Caco-2 (cell line): ENCODE measurements around the gene CHPF2. TPM values are rescaled to one million over a fixed set of nuclear protein-coding genes. Genes with fewer than 3 reads are reported as not detected.

Source experiments
- BruUV-seq: library from RNA; stranded (reverse); fragments of 400-500 nt; replicated peaks from 2 replicates; lab custom pipeline; 2021; lab: Mats Ljungman, UMichigan
- CTCF ChIA-PET: fragments of 300-600 bp; sonication (Branson Sonifier 250); formaldehyde crosslinking; loops from one replicate; lab custom pipeline; 2022; ENCODE audit warnings: antibody characterized with exemption; lab: Charles Lee
- POLR2A ChIA-PET: fragments of 300-600 bp; sonication (Branson Sonifier 250); formaldehyde crosslinking; loops from one replicate; lab custom pipeline; 2022; ENCODE audit warnings: antibody characterized with exemption; lab: Charles Lee
- DNase-seq, 2 experiments: peaks; one replicate each; pipeline versions ENCODE4 v3.0.0 to v3.0.0-alpha.2; 2020 to 2022
- H3K27me3 ChIP-seq: replicated peaks from 2 replicates; pipeline ENCODE4 v1.6.0; 2011; ENCODE audit warnings: low read length; ENCODE audit not compliant: control insufficient read depth, insufficient read depth
- H3K36me3 ChIP-seq: 2 replicates; pipeline ENCODE4 v1.5.1; 2011; ENCODE audit warnings: low read length; ENCODE audit not compliant: control insufficient read depth, insufficient read depth
- H3K4me1 ChIP-seq: fragments of 250-450 bp; sonication (Bioruptor Pico); 2 replicates; pipeline ENCODE4 v1.5.1; 2020; ENCODE audit warnings: mild to moderate bottlenecking
- H3K4me3 ChIP-seq: 2 replicates; pipeline ENCODE4 v1.5.1; 2011; ENCODE audit warnings: low read depth, mild to moderate bottlenecking, control low read depth, low read length
- H3K9me3 ChIP-seq: fragments of 250-450 bp; sonication (Bioruptor Pico); 2 replicates; pipeline ENCODE4 v1.5.1; 2020; ENCODE audit warnings: mild to moderate bottlenecking, moderate library complexity
- H3K27ac Mint-ChIP-seq: one replicate; pipeline ENCODE4 v1.8.0; 2022; ENCODE audit warnings: mixed read lengths; ENCODE audit not compliant: unreplicated experiment
- H3K27me3 Mint-ChIP-seq: one replicate; pipeline ENCODE4 v1.8.0; 2022; ENCODE audit warnings: mixed read lengths; ENCODE audit not compliant: insufficient read depth, unreplicated experiment
- H3K36me3 Mint-ChIP-seq: one replicate; pipeline ENCODE4 v1.8.0; 2022; ENCODE audit warnings: mild to moderate bottlenecking, mixed read lengths; ENCODE audit not compliant: insufficient read depth, unreplicated experiment
- H3K4me1 Mint-ChIP-seq: one replicate; pipeline ENCODE4 v1.8.0; 2022; ENCODE audit warnings: low read depth, mixed read lengths; ENCODE audit not compliant: unreplicated experiment
- H3K4me3 Mint-ChIP-seq: one replicate; pipeline ENCODE4 v1.8.0; 2022; ENCODE audit warnings: mild to moderate bottlenecking, moderate library complexity, mixed read lengths; ENCODE audit not compliant: unreplicated experiment
- H3K9me3 Mint-ChIP-seq: one replicate; pipeline ENCODE4 v1.8.0; 2022; ENCODE audit warnings: mixed read lengths; ENCODE audit not compliant: unreplicated experiment
- intact Hi-C: fragments of 100-400 bp; cut with micrococcal nuclease; formaldehyde crosslinking; loops from one replicate; pipeline ENCODE4 v1.10.0; 2022; ENCODE audit not compliant: unreplicated experiment
- total RNA-seq: library from RNA; stranded (reverse); gene quantifications from 2 replicates; pipeline ENCODE4 v1.2.3, GENCODE V29; 2022
- TF ChIP-seq, protein P1 (sequence below), 2 experiments: fragments of 200-600 bp in 1 of 2; IDR thresholded peaks; 1 replicate in 1 of 2; 2 replicates in 1 of 2; pipeline versions ENCODE4 v1.5.1 to v1.8.0; 2011 to 2022; ENCODE audit warnings: antibody characterized with exemption in 1 of 2, control low read depth in 1 of 2, inconsistent platforms in 1 of 2, low read depth in 1 of 2, low read length in 1 of 2, mild to moderate bottlenecking in 1 of 2, moderate library complexity in 1 of 2; ENCODE audit not compliant: insufficient read depth in 1 of 2, severe bottlenecking in 1 of 2, unreplicated experiment in 1 of 2

Gene CHPF2
- total RNA-seq, 1 experiment from 2014 or later, result 34.0 TPM

DNA sequence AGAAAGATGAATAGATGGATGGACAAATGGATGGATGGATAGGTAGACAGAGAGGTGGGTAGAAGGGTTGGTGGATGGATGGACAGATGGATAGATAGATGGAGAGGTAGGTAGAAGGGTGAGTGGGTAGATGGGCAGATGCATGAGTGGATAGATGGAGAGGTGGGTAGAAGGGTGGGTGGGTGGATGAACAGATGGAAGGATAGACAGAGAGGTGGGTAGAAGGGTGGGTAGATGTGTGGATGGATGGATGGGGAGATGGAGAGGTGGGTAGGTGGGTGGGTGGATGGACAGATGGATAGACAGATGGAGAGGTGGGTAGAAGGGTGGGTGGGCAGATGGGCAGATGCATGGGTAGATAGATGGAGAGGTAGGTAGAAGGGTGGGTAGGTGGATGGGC is 34.4 kb upstream of the CHPF2 start:
- no peak overlapping the region for H3K4me3 ChIP-seq
- ChIA-PET POLR2A (no interaction called here), CTCF (no interaction called here)
- H3K9me3 ChIP-seq, result no peaks in the 10 kb centered on the region
- BruUV-seq, result no TSS peak
- 0 out of 2 replicates have a peak, but pooled peaks cover 3% of the 10 kb centered on the region for H3K27me3 ChIP-seq
- TF ChIP-seq, protein P1, sequence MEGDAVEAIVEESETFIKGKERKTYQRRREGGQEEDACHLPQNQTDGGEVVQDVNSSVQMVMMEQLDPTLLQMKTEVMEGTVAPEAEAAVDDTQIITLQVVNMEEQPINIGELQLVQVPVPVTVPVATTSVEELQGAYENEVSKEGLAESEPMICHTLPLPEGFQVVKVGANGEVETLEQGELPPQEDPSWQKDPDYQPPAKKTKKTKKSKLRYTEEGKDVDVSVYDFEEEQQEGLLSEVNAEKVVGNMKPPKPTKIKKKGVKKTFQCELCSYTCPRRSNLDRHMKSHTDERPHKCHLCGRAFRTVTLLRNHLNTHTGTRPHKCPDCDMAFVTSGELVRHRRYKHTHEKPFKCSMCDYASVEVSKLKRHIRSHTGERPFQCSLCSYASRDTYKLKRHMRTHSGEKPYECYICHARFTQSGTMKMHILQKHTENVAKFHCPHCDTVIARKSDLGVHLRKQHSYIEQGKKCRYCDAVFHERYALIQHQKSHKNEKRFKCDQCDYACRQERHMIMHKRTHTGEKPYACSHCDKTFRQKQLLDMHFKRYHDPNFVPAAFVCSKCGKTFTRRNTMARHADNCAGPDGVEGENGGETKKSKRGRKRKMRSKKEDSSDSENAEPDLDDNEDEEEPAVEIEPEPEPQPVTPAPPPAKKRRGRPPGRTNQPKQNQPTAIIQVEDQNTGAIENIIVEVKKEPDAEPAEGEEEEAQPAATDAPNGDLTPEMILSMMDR (IDR thresholded peaks at IDR 0.05; ENCODE audit: insufficient read depth in 1 of 2, low read depth in 1 of 2, low read length in 1 of 2, severe bottlenecking in 1 of 2, unreplicated experiment in 1 of 2), result no peak
- peaks cover 11% of the 10 kb centered on the region for H3K27me3 Mint-ChIP-seq
- H3K36me3 ChIP-seq, result no peaks in the 10 kb centered on the region
- no peaks in the 10 kb centered on the region for H3K9me3 Mint-ChIP-seq
- no peak for DNase-seq
- no peaks in the 10 kb centered on the region for H3K4me1 Mint-ChIP-seq
- intact Hi-C loops, result no loop called here
- H3K4me1 ChIP-seq, result no peaks in the 10 kb centered on the region
- H3K4me3 Mint-ChIP-seq, result no peak overlapping the region
- no peaks in the 10 kb centered on the region for H3K36me3 Mint-ChIP-seq
- H3K27ac Mint-ChIP-seq, result no peak overlapping the region

DNA sequence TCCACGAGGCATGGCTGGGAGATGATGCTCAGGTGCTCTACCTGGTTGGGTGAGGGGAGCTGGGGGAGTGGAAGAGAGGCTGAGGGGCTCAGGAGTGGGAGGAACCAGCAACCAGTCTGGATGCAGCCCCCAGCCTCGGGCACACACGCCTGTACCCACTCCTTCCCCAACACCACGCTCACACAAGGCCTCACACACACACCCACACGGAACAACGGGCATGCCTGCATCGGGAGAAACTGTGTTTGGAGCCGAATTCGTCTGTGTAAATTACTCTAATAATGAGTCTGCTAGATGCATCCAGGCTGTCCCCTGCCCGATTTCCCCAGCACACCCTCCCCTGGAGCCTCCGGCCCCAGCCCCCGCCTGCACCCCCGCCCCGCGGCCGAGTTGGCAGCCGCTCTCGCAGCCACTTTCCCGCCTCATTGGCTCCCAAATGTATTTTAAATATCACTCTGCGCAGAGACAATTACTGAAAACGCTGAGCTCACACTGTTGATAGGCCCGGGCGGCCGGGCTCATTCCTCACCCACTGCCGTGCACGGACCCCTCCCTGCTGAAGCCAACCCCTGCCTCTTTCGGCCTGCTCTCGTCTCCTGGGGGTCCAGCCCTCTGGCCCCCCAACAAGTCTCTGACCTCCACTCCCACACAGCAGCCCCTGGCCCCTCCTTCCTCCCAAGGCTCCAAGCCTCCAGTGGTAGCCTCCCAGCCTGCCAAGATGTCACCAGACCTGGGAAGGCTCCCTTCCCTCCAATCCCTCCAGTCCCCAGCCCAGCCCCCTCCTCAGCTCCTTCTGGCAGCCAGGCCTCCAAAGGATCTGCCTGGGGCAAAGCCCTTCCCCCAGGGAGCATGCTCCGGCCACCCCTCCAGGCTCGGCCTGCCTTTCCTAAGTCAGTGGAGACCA is 33.1 kb upstream of the CHPF2 start:
- ChIA-PET CTCF (no interaction called here), POLR2A (no interaction called here)
- Mint-ChIP-seq H3K27ac (no peak overlapping the region), H3K4me1 (no peaks in the 10 kb centered on the region), H3K9me3 (no peaks in the 10 kb centered on the region), H3K36me3 (no peaks in the 10 kb centered on the region), H3K4me3 (no peak overlapping the region), H3K27me3 (peaks cover 11% of the 10 kb centered on the region)
- no peak for DNase-seq
- TF ChIP-seq, protein P1 (IDR thresholded peaks at IDR 0.05; ENCODE audit: insufficient read depth in 1 of 2, low read depth in 1 of 2, low read length in 1 of 2, severe bottlenecking in 1 of 2, unreplicated experiment in 1 of 2), result no peak
- 0 out of 2 replicates have a peak, but pooled peaks cover 1% of the 10 kb centered on the region for H3K27me3 ChIP-seq
- intact Hi-C loops, result no loop called here
- no peaks in the 10 kb centered on the region for H3K36me3 ChIP-seq
- no TSS peak for BruUV-seq
- no peaks in the 10 kb centered on the region for H3K9me3 ChIP-seq
- no peak overlapping the region for H3K4me3 ChIP-seq
- no peaks in the 10 kb centered on the region for H3K4me1 ChIP-seq

DNA sequence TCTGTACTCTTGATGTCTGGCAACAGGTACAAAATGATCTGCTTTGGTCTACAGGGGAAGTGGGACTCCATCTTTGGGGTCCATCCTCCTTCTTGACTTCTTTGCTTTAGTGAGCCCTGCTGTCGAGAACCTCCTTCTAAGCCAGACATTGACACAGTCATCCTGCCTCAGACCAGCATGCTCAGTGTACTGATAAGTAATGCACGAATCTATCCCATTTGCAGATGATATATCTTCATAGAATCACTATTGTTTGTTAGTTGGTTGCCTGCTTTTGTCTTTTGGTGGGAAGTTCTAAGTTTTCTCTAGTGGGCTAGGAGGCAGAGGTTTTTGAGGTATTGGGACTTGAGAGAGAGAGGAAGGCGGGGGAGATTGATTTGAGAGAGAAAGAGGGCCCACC is 30.9 kb upstream of the CHPF2 start:
- BruUV-seq, result no TSS peak
- Mint-ChIP-seq H3K4me1 (no peaks in the 10 kb centered on the region), H3K9me3 (no peaks in the 10 kb centered on the region), H3K27me3 (peaks cover 20% of the 10 kb centered on the region), H3K36me3 (no peaks in the 10 kb centered on the region), H3K27ac (no peak overlapping the region), H3K4me3 (no peak overlapping the region)
- no peaks in the 10 kb centered on the region for H3K4me1 ChIP-seq
- no peaks in the 10 kb centered on the region; the same call in 1 of the 2 replicates for H3K27me3 ChIP-seq
- intact Hi-C loops, result no loop called here
- ChIA-PET CTCF (no interaction called here), POLR2A (no interaction called here)
- no peaks in the 10 kb centered on the region for H3K36me3 ChIP-seq
- no peaks in the 10 kb centered on the region for H3K9me3 ChIP-seq
- TF ChIP-seq, protein P1 (IDR thresholded peaks at IDR 0.05; ENCODE audit: insufficient read depth in 1 of 2, low read depth in 1 of 2, low read length in 1 of 2, severe bottlenecking in 1 of 2, unreplicated experiment in 1 of 2), result no peak
- no peak overlapping the region for H3K4me3 ChIP-seq
- no peak for DNase-seq
